Mesodermal cell (in vitro differentiated cells): Measurements from ENCODE around the gene MYOCOS. TPM values are rescaled to one million over a fixed set of nuclear protein-coding genes. Genes with fewer than 3 reads are reported as not detected.

Source experiments
- H3K27ac ChIP-seq: 2 replicates; pipeline ENCODE4 v1.7.0; 2013; ENCODE audit warnings: mild to moderate bottlenecking, low read depth, low read length, moderate library complexity; ENCODE audit not compliant: severe bottlenecking
- H3K36me3 ChIP-seq: 2 replicates; pipeline ENCODE4 v1.7.1; 2013; ENCODE audit warnings: mild to moderate bottlenecking, low read length, moderate library complexity; ENCODE audit not compliant: control insufficient read depth, insufficient read depth
- H3K4me1 ChIP-seq: one replicate; pipeline ENCODE4 v1.7.1; 2013; ENCODE audit warnings: mild to moderate bottlenecking, low read length; ENCODE audit not compliant: insufficient read depth, control insufficient read depth, poor library complexity, severe bottlenecking
- H3K4me3 ChIP-seq: 2 replicates; pipeline ENCODE4 v1.7.0; 2013; ENCODE audit warnings: low read length, control low read depth, mild to moderate bottlenecking; ENCODE audit not compliant: insufficient read depth, poor library complexity, severe bottlenecking; ENCODE audit errors: extremely low read depth
- H3K9me3 ChIP-seq: 2 replicates; pipeline ENCODE4 v1.7.1; 2013; ENCODE audit warnings: mild to moderate bottlenecking, low read length, moderate library complexity; ENCODE audit not compliant: control insufficient read depth
- WGBS, 2 experiments: methylation state at CpG; one replicate each; pipeline ENCODE4 v1.1.5; 2013; ENCODE audit warnings: missing lambda C conversion rate in 2 of 2; ENCODE audit not compliant: insufficient coverage in 2 of 2; 5-methylcytosine and 5-hydroxymethylcytosine counted together
- polyA plus RNA-seq, 2 experiments: library from polyadenylated mRNA; stranded (reverse); fragments of 50-300 nt; gene quantifications; one replicate each; pipeline ENCODE4 v1.2.3, GENCODE V29; 2013

The MYOCOS gene, protein sequence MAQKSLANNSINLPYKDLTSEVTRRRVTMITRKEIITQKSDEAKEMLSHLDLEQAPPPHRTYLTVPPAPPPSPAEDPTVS
- polyA plus RNA-seq (2013, experiment 1 of 2), result not detected
- polyA plus RNA-seq (2013, experiment 2 of 2), result not detected

GRCh38 chr1:171622152-171622462 is at the start of gene MYOCOS:
MYOCOS (plus strand) TSS chr1:171622243; CDS start chr1:171623884, 1,641 bp downstream.
- H3K36me3 ChIP-seq, result no peaks in the 10 kb centered on the region

GRCh38 chr1:171576144-171576543 is 45.9 kb upstream of the MYOCOS start:
- Histone ChIP-seq H3K27ac (no peak overlapping the region), H3K9me3 (no peaks in the 10 kb centered on the region), H3K4me3 (no peak overlapping the region), H3K36me3 (peaks cover 77% of the 10 kb centered on the region), H3K4me1 (no peaks in the 10 kb centered on the region)
- no CpG with 5 or more reads among the region's 1 CpG for WGBS, 2 experiments

More at GRCh38 chr1:171622152-171622462, at the start of gene MYOCOS:
- no peak within 1 kb of the TSS for H3K27ac ChIP-seq
- H3K4me1 ChIP-seq, result no peaks in the 10 kb centered on the region
- H3K4me3 ChIP-seq, result no peak within 1 kb of the TSS
- H3K9me3 ChIP-seq, result no peaks in the 10 kb centered on the region
- 84 to 87% methylated on average over 5 to 7 of the region's 7 CpGs for WGBS, 2 experiments

- no peak overlapping the region for H3K27ac ChIP-seq
- H3K4me3 ChIP-seq, result no peak overlapping the region
- no CpG with 5 or more reads among the region's 3 CpGs for WGBS, 2 experiments
- peaks cover 89% of the 10 kb centered on the region for H3K36me3 ChIP-seq
- no peaks in the 10 kb centered on the region for H3K9me3 ChIP-seq
- H3K4me1 ChIP-seq, result no peaks in the 10 kb centered on the region
Measured at GRCh38 chr1:171581226-171581625, 40.8 kb upstream of the MYOCOS start.

GRCh38 chr1:171581766-171582165 is 40.3 kb upstream of the MYOCOS start:
- Histone ChIP-seq H3K27ac (no peak overlapping the region), H3K4me3 (no peak overlapping the region), H3K4me1 (no peaks in the 10 kb centered on the region), H3K9me3 (no peaks in the 10 kb centered on the region), H3K36me3 (peaks cover 86% of the 10 kb centered on the region)

- Histone ChIP-seq H3K27ac (no peak overlapping the region), H3K9me3 (no peaks in the 10 kb centered on the region), H3K4me3 (no peak overlapping the region), H3K36me3 (peaks cover 87% of the 10 kb centered on the region), H3K4me1 (no peaks in the 10 kb centered on the region)
- no CpG with 5 or more reads among the region's 2 CpGs for WGBS, 2 experiments
Measured at GRCh38 chr1:171582589-171582988, 39.5 kb upstream of the MYOCOS start.

GRCh38 chr1:171583591-171584201 is 38.3 kb upstream of the MYOCOS start:
- Histone ChIP-seq H3K9me3 (no peaks in the 10 kb centered on the region), H3K4me3 (no peak overlapping the region), H3K27ac (no peak overlapping the region), H3K36me3 (peaks cover 87% of the 10 kb centered on the region), H3K4me1 (no peaks in the 10 kb centered on the region)
- 100% methylated on average over 1 of the region's 1 CpG for WGBS, 2 experiments

DNA sequence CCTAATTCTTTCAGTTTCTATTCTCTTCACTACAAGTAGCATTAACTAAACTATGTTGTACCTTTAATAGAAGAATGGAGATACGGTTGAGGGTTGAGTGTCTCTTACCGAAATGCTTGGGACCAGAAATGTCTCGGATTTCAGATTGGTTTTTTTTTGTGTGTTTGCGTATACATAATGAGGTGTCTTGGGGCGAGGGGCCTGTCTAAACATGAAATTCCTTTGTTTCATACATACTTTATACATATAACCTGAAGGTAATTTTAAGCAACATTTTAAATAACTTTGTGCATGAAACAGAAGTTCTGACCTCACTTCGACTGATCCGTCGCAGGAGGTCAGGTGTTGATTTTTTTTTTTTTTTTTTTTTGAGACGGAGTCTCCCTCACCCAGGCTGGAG is 36.3 kb upstream of the MYOCOS start:
- WGBS, 2 experiments, result no CpG with 5 or more reads among the region's 9 CpGs
- Histone ChIP-seq H3K4me1 (no peaks in the 10 kb centered on the region), H3K27ac (no peak overlapping the region), H3K9me3 (no peaks in the 10 kb centered on the region), H3K36me3 (peaks cover 84% of the 10 kb centered on the region), H3K4me3 (no peak overlapping the region)

GRCh38 chr1:171588230-171588629 is 33.8 kb upstream of the MYOCOS start:
- Histone ChIP-seq H3K4me3 (no peak overlapping the region), H3K4me1 (no peaks in the 10 kb centered on the region), H3K36me3 (peaks cover 88% of the 10 kb centered on the region), H3K9me3 (no peaks in the 10 kb centered on the region), H3K27ac (no peak overlapping the region)
- 83 to 100% methylated on average over 1 of the region's 2 CpGs for WGBS, 2 experiments

- WGBS, 2 experiments, result no CpG with 5 or more reads among the region's 1 CpG
- Histone ChIP-seq H3K36me3 (peaks cover 88% of the 10 kb centered on the region), H3K4me3 (no peak overlapping the region), H3K27ac (no peak overlapping the region), H3K4me1 (no peaks in the 10 kb centered on the region), H3K9me3 (no peaks in the 10 kb centered on the region)
Measured at GRCh38 chr1:171590022-171590421, 32.0 kb upstream of the MYOCOS start.

DNA sequence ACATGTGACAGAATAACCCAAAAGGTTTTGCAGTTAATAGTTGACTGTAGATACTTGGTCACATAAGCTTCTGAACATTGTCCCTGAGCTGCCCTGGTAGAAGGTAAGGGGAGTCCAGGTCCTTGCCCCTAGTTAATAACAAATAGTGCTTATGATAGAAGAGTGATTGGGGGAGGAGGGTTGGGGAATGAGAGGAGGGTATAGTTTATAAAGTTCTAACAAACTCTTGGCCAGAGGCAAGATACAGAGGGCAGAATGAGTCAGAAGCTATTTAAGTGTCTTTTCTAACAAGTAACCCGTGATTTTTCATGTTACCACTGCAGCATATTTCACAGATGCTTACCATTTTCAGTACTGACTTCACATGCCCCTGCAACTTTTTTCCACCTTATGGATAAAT is 26.7 kb upstream of the MYOCOS start:
- H3K36me3 ChIP-seq, result peaks cover 51% of the 10 kb centered on the region
- H3K4me3 ChIP-seq, result no peak overlapping the region
- H3K4me1 ChIP-seq, result no peaks in the 10 kb centered on the region
- H3K27ac ChIP-seq, result no peak overlapping the region
- 80% methylated on average over 1 of the region's 1 CpG; no CpG with 5 or more reads in 1 of the 2 experiments for WGBS, 2 experiments
- no peaks in the 10 kb centered on the region for H3K9me3 ChIP-seq

DNA sequence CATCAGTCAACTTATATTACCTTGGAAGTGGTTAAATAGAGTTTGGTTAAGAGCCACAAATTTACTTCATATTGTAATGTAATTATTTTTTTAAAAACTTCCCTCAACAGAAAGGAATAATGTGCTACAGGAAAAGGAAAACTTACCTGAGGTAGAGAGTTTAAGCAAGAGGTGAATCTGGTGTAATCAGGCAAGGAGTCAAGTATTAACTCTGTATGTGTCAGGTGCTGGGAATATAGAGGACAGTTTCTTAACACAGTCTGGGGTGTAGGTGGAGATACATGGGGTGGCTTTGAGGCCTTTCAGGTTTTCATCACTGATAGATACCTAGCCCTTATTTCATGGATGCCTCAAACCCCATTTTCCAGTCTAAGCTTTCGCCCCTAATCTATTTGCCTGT is 25.9 kb upstream of the MYOCOS start:
- no peaks in the 10 kb centered on the region for H3K9me3 ChIP-seq
- no peak overlapping the region for H3K27ac ChIP-seq
- peaks cover 43% of the 10 kb centered on the region for H3K36me3 ChIP-seq
- WGBS, 2 experiments, result 100% methylated on average over 1 of the region's 1 CpG; no CpG with 5 or more reads in 1 of the 2 experiments
- H3K4me3 ChIP-seq, result no peak overlapping the region
- H3K4me1 ChIP-seq, result no peaks in the 10 kb centered on the region
